Measurements from ENCODE around the gene KIAA0040.
A peak's percentile ranks its signal among the peaks of the same experiment; 100 is the strongest.

The KIAA0040 gene

DNA sequence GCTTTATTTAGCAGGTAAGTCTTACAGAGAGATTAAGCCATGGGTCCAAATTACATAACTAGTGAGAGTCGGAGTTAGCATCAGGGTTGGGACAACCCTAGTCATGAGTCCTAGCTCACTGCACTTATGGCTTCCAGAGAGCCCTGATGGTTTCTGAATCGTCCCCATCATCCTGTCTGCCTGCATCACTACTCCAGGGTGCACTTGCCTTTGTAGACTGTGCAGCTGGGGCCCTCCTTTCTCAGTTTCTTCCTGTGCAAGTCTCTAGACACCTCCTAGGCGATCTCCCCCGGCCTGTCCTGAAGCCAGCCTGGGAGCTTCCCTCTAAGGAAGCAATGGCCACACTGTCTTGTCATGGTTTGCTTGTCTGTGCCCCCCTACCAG lies 37.1 kb downstream of the KIAA0040 start:
- Histone ChIP-seq H3K36me3 (ENCODE audit: control insufficient read depth in 2 of 2, insufficient read depth in 2 of 2, low read length in 2 of 2) (peaks cover 6 to 10% of the 10 kb centered on the region in 2 donors), H3K27ac (ENCODE audit: low read length) (no peak overlapping the region), H3K4me3 (ENCODE audit: low read length in 2 of 2) (no peak overlapping the region), H3K4me1 (ENCODE audit: control insufficient read depth, insufficient read depth, low read length) (peaks cover 5% of the 10 kb centered on the region), H3K9me3 (ENCODE audit: control insufficient read depth in 2 of 2, low read length in 2 of 2) (no peaks in the 10 kb centered on the region), H3K9ac (ENCODE audit: low read length in 2 of 2) (no peak overlapping the region), H3K27me3 (ENCODE audit: control insufficient read depth in 1 of 2, insufficient read depth in 2 of 2, low read length in 2 of 2) (no peaks in the 10 kb centered on the region)

DNA sequence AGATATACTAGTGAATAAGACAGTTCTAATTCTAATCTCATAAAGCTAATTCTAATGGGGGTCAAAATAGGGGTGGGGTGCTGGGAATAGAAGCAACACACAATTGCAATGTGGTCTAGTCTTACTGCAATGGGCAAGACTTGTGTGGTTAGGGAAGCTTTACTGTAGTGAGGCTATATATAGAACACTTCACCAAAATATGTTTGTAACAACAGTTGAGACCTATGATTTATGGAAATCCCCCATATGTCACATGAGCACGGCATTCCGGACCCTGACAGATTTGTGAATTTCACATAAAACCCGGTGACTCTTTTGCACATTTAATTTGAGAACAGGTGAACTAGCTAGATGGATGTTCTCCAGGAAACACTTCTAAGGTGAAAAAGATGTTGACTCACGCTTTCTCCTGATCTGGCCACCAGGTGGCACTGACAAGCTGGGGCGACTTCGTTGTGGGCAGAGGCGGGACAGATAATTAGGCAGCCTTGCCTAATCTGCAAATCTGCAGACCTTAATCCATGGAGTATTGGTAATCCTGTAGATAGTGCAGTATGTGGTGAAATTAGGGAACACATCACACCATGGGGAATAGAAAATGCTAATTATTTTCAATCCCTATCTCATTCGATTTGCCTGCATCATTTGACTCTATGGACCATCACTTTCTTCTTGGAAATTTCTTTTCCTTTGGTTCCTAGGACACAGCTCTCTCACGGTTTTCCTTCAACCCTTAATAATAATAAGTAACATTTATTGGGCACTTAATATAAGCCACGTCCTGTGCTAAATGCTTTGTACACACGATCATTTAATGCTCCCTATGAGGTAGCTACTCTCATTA lies 37.7 kb downstream of the KIAA0040 start:
- H3K4me3 ChIP-seq (ENCODE audit: low read length in 2 of 2), result no peak overlapping the region
- H3K27ac ChIP-seq (ENCODE audit: low read length), result no peak overlapping the region
- H3K27me3 ChIP-seq (ENCODE audit: control insufficient read depth in 1 of 2, insufficient read depth in 2 of 2, low read length in 2 of 2), result no peaks in the 10 kb centered on the region
- H3K4me1 ChIP-seq (ENCODE audit: control insufficient read depth, insufficient read depth, low read length), result peaks cover 10% of the 10 kb centered on the region
- no peak overlapping the region for H3K9ac ChIP-seq (ENCODE audit: low read length in 2 of 2)
- no peaks in the 10 kb centered on the region for H3K9me3 ChIP-seq (ENCODE audit: control insufficient read depth in 2 of 2, low read length in 2 of 2)
- peaks cover 0 to 5% of the 10 kb centered on the region in 2 donors for H3K36me3 ChIP-seq (ENCODE audit: control insufficient read depth in 2 of 2, insufficient read depth in 2 of 2, low read length in 2 of 2)

DNA sequence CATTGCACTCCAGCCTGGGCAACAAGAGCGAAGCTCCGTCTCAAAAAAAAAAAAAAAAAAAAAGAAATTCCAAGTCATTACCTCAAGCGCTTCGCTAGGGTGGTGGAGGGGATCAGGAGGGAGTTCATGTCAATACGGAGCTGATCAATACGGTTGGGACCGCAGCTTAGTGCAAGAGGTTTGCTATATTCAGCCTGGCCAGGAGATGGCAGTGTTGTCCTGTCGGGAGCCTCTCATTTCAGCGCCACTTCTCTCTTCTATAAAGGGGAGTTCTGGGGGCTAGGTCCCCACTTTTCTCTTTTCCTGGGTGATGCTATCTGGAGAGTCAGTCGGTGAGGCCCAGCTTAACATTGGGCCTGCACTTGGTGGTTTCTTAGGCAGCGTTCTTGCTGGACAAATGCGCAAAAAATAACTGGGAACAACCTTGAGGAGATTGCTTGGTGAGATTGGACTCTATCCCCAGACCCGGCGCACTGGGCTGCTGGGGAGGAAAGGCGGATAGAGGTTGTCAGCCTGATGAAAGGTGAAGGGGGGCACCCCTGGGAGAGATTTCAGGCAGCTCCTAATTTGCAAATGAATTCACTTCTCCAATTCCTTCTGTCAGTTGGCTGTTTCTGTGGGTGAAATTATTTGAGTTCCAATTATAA lies 40.4 kb downstream of the KIAA0040 start:
- no peak overlapping the region for H3K27ac ChIP-seq (ENCODE audit: low read length)
- H3K9ac ChIP-seq (ENCODE audit: low read length in 2 of 2), result no peak overlapping the region
- H3K4me1 ChIP-seq (ENCODE audit: control insufficient read depth, insufficient read depth, low read length), result peaks cover 11% of the 10 kb centered on the region
- no peaks in the 10 kb centered on the region for H3K9me3 ChIP-seq (ENCODE audit: control insufficient read depth in 2 of 2, low read length in 2 of 2)
- H3K36me3 ChIP-seq (ENCODE audit: control insufficient read depth in 2 of 2, insufficient read depth in 2 of 2, low read length in 2 of 2), result no peaks in the 10 kb centered on the region
- peak overlapping the region in 1 of 2 donors; percentile 49 for H3K4me3 ChIP-seq (ENCODE audit: low read length in 2 of 2)
- H3K27me3 ChIP-seq (ENCODE audit: control insufficient read depth in 1 of 2, insufficient read depth in 2 of 2, low read length in 2 of 2), result no peaks in the 10 kb centered on the region

DNA sequence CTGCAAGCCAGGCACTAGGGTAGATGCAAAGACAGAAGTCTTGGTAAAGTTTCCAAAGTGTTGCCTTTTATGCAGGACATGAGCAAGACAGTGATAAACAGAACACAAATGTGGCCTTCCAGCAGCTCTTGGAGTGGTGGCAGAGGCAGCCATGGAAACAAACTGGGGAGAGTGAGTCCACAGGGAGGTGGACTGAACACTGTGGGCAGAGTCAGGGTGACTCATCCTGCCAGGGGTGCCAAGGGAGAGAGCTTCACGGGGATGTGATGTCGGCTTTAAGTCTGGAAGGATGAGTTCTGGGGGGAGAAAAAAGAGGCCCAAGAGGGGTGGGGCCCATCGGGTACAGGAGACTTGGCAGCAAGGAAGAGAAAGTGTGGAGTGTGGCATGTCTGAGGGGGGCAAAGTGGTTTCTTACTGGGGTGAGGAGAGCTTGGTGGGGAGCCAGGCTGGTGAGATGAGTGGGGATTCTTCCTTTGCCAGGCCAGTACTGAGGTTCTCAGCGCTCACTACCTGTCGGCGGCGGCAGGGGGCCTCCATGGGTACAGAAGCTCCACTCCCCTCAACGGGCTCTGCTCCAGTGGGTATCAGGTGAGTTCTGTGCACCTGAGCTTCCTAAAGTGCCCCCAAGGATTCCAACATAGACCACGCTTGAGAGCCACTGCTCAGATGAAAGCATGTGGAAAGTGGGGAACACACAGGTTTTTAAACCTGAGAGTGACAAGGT lies 41.8 kb downstream of the KIAA0040 start:
- no peaks in the 10 kb centered on the region for H3K27me3 ChIP-seq (ENCODE audit: control insufficient read depth in 1 of 2, insufficient read depth in 2 of 2, low read length in 2 of 2)
- H3K27ac ChIP-seq (ENCODE audit: low read length), result peak overlapping the region; percentile 69
- peaks cover 11% of the 10 kb centered on the region for H3K4me1 ChIP-seq (ENCODE audit: control insufficient read depth, insufficient read depth, low read length)
- no peak overlapping the region for H3K4me3 ChIP-seq (ENCODE audit: low read length in 2 of 2)
- no peaks in the 10 kb centered on the region for H3K9me3 ChIP-seq (ENCODE audit: control insufficient read depth in 2 of 2, low read length in 2 of 2)
- no peaks in the 10 kb centered on the region for H3K36me3 ChIP-seq (ENCODE audit: control insufficient read depth in 2 of 2, insufficient read depth in 2 of 2, low read length in 2 of 2)
- no peak overlapping the region for H3K9ac ChIP-seq (ENCODE audit: low read length in 2 of 2)

DNA sequence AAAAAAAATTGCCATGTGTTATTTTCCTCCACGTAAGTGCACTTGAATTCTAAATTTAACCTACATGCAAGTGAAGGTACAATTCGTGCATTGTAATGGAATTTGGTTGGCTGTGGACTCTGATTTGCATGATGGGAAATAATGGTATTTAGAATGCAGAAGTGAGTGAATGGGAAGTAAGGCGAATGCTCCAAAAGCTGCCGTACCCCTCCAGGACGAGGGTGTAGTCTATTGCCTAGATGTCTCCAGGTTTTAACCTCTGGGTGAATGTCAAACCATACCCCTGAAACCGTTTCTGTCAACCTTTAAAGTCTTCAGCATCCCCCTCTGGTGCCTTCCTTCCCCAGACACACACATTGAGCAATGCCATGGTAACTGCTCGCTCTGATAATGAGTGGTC lies 44.5 kb downstream of the KIAA0040 start:
- Histone ChIP-seq H3K9ac (ENCODE audit: low read length in 2 of 2) (no peak overlapping the region), H3K36me3 (ENCODE audit: control insufficient read depth in 2 of 2, insufficient read depth in 2 of 2, low read length in 2 of 2) (no peaks in the 10 kb centered on the region), H3K27me3 (ENCODE audit: control insufficient read depth in 1 of 2, insufficient read depth in 2 of 2, low read length in 2 of 2) (peaks cover 0 to 2% of the 10 kb centered on the region in 2 donors), H3K9me3 (ENCODE audit: control insufficient read depth in 2 of 2, low read length in 2 of 2) (no peaks in the 10 kb centered on the region), H3K4me1 (ENCODE audit: control insufficient read depth, insufficient read depth, low read length) (peaks cover 11% of the 10 kb centered on the region), H3K27ac (ENCODE audit: low read length) (no peak overlapping the region), H3K4me3 (ENCODE audit: low read length in 2 of 2) (no peak overlapping the region)

DNA sequence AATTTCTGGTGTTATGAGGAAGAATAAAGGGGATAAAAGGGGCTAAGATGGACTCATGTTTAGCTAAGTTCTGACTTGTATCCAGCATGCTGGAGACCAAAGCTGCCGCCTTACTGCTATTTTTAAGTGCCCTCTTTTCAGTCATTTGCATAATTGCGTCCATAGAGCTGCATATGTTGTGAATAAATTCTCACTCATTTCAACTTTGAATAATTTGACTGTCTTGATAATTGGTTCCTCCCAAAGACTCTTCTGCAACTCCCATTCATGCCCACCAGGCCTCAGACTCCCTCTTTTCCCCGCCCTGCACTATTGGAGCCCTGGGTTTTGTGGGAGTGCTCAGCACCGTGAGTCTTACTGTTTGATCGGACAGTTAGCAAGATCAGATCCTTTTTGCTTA lies 45.0 kb downstream of the KIAA0040 start:
- peaks cover 0 to 2% of the 10 kb centered on the region in 2 donors for H3K27me3 ChIP-seq (ENCODE audit: control insufficient read depth in 1 of 2, insufficient read depth in 2 of 2, low read length in 2 of 2)
- H3K36me3 ChIP-seq (ENCODE audit: control insufficient read depth in 2 of 2, insufficient read depth in 2 of 2, low read length in 2 of 2), result no peaks in the 10 kb centered on the region
- H3K4me1 ChIP-seq (ENCODE audit: control insufficient read depth, insufficient read depth, low read length), result peaks cover 11% of the 10 kb centered on the region
- no peak overlapping the region for H3K27ac ChIP-seq (ENCODE audit: low read length)
- H3K9ac ChIP-seq (ENCODE audit: low read length in 2 of 2), result no peak overlapping the region
- H3K4me3 ChIP-seq (ENCODE audit: low read length in 2 of 2), result no peak overlapping the region
- H3K9me3 ChIP-seq (ENCODE audit: control insufficient read depth in 2 of 2, low read length in 2 of 2), result no peaks in the 10 kb centered on the region

DNA sequence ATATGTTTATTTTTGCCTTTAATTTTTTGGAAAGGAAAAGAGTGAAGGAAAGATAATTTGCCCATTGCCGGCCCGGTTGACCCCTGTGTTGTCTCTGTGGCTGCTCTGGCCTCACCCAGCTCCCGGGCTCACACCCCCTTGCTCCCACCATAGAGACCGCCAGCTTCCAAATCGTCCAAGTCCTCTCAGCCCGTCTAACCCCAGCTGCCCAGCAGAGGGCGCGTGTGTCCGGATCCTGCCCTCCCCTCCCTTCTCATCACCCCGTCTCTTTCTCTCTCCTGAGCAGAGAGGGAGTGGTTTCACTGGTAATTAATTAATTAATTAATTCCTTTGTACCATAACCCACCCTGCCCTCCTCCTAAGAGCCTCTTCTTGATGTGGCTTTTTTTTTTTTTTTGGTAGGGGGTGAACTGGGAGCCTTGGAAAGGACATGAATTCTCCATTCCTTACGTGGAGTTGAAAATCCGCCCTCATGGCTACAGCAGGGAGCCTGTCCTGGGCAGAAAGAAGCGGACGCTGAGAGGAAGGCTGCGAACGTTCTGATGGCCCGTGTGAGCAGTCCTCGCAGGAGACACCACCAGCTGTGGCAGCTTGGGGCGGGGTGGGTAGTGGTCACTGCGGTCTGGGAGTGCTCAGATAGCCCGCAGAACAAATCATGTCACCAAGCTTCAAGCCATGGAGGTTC lies 45.9 kb downstream of the KIAA0040 start:
- no peak overlapping the region for H3K9ac ChIP-seq (ENCODE audit: low read length in 2 of 2)
- peaks cover 0 to 2% of the 10 kb centered on the region in 2 donors for H3K27me3 ChIP-seq (ENCODE audit: control insufficient read depth in 1 of 2, insufficient read depth in 2 of 2, low read length in 2 of 2)
- H3K4me1 ChIP-seq (ENCODE audit: control insufficient read depth, insufficient read depth, low read length), result peaks cover 11% of the 10 kb centered on the region
- no peak overlapping the region for H3K4me3 ChIP-seq (ENCODE audit: low read length in 2 of 2)
- no peak overlapping the region for H3K27ac ChIP-seq (ENCODE audit: low read length)
- H3K9me3 ChIP-seq (ENCODE audit: control insufficient read depth in 2 of 2, low read length in 2 of 2), result no peaks in the 10 kb centered on the region
- no peaks in the 10 kb centered on the region for H3K36me3 ChIP-seq (ENCODE audit: control insufficient read depth in 2 of 2, insufficient read depth in 2 of 2, low read length in 2 of 2)

DNA sequence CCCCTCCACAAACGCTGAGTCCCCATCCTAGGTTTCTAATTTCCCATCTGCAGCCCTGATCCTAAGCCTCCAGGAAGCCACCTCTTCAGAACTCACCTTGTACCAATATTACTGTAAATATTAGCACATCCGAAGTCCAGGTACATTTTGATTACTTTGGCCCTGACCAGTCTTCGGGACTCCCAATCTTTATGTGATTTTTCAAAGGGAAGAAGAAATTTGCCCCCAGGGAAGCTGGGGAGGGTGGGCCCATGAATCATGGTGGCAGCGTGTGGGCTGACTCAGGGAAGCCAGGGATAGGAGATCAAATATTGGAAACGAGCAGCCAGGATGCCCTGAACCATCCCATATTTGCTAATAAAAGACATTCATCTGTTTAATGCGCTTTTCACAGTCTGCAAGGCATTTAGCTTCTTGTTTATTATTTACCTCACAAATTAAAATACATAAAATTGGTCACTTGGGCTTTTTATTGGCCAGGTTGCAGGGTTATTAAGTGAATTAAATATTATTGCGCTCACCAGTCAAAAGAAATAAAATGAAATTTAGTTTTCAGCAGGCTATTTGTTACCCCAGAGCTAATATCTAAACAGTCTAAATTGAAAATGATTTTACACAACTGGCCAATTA lies 46.6 kb downstream of the KIAA0040 start:
- no peak overlapping the region for H3K27ac ChIP-seq (ENCODE audit: low read length)
- H3K9me3 ChIP-seq (ENCODE audit: control insufficient read depth in 2 of 2, low read length in 2 of 2), result no peaks in the 10 kb centered on the region
- no peaks in the 10 kb centered on the region for H3K36me3 ChIP-seq (ENCODE audit: control insufficient read depth in 2 of 2, insufficient read depth in 2 of 2, low read length in 2 of 2)
- H3K4me1 ChIP-seq (ENCODE audit: control insufficient read depth, insufficient read depth, low read length), result peaks cover 11% of the 10 kb centered on the region
- H3K9ac ChIP-seq (ENCODE audit: low read length in 2 of 2), result no peak overlapping the region
- no peak overlapping the region for H3K4me3 ChIP-seq (ENCODE audit: low read length in 2 of 2)
- H3K27me3 ChIP-seq (ENCODE audit: control insufficient read depth in 1 of 2, insufficient read depth in 2 of 2, low read length in 2 of 2), result peaks cover 0 to 2% of the 10 kb centered on the region in 2 donors

DNA sequence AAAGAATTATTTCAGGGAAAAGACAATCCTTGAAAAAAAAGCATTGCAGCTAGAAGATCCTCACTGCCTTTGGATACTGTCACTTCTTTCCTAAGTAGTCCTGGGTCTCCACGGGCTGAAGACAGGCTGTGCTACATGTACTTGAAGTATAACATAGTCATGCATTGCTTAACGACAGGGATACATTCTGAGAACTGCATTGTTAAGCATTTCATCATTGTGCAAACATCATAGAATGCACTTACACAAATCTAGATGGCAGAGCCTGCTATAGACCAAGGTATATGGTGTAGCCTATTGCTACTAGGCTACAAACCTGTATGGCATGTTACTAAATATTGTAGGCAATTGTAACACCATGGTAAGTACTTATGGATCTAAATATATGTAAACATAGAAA lies 54.0 kb downstream of the KIAA0040 start:
- H3K9me3 ChIP-seq (ENCODE audit: control insufficient read depth in 2 of 2, low read length in 2 of 2), result no peaks in the 10 kb centered on the region
- no peaks in the 10 kb centered on the region for H3K27me3 ChIP-seq (ENCODE audit: control insufficient read depth in 1 of 2, insufficient read depth in 2 of 2, low read length in 2 of 2)
- H3K36me3 ChIP-seq (ENCODE audit: control insufficient read depth in 2 of 2, insufficient read depth in 2 of 2, low read length in 2 of 2), result no peaks in the 10 kb centered on the region
- H3K9ac ChIP-seq (ENCODE audit: low read length in 2 of 2), result no peak overlapping the region
- no peak overlapping the region for H3K27ac ChIP-seq (ENCODE audit: low read length)
- H3K4me3 ChIP-seq (ENCODE audit: low read length in 2 of 2), result no peak overlapping the region
- H3K4me1 ChIP-seq (ENCODE audit: control insufficient read depth, insufficient read depth, low read length), result peaks cover 10% of the 10 kb centered on the region

DNA sequence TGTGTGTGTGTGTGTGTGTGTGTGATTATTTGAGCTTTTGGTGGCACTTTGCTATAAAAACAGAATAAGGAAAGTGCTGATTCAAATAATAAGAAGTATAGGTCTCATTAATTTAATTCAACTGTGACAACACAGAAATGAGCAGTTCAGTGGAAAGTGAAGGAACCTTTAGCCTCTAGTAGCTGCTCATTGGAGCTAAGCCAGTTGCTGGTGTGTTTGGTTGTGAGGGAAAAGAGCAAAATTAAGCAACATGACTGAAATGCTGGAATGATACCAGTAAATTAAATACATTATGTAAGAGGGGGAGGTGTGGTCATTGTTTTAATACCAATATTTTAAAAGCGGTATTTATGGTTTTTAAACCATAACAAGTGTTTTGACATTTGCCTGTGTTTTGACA lies 55.2 kb downstream of the KIAA0040 start:
- peaks cover 20% of the 10 kb centered on the region for H3K4me1 ChIP-seq (ENCODE audit: control insufficient read depth, insufficient read depth, low read length)
- H3K27ac ChIP-seq (ENCODE audit: low read length), result no peak overlapping the region
- no peaks in the 10 kb centered on the region for H3K9me3 ChIP-seq (ENCODE audit: control insufficient read depth in 2 of 2, low read length in 2 of 2)
- H3K9ac ChIP-seq (ENCODE audit: low read length in 2 of 2), result no peak overlapping the region
- no peak overlapping the region for H3K4me3 ChIP-seq (ENCODE audit: low read length in 2 of 2)
- H3K27me3 ChIP-seq (ENCODE audit: control insufficient read depth in 1 of 2, insufficient read depth in 2 of 2, low read length in 2 of 2), result no peaks in the 10 kb centered on the region
- H3K36me3 ChIP-seq (ENCODE audit: control insufficient read depth in 2 of 2, insufficient read depth in 2 of 2, low read length in 2 of 2), result no peaks in the 10 kb centered on the region

All from stomach smooth muscle (tissue), 2 donors.